Neural progenitor cell (in vitro differentiated cells): ENCODE data around the gene PPP2R2B. TPM values are rescaled to one million over a fixed set of nuclear protein-coding genes. Genes with fewer than 3 reads are reported as not detected.

Experiments used
- DNase-seq: peaks from one replicate; pipeline ENCODE4 v3.0.0-alpha.2; 2016; ENCODE audit warnings: low spot score
- H2AFZ ChIP-seq: fragments of 200-600 bp; sonication (generic); replicated peaks from 2 replicates; pipeline ENCODE4 v1.6.1; 2016; ENCODE audit warnings: antibody characterized with exemption
- H3F3A ChIP-seq: fragments of 200-600 bp; sonication (generic); 2 replicates; pipeline ENCODE4 v1.6.1; 2016; ENCODE audit warnings: antibody characterized with exemption, low read depth
- H3K27ac ChIP-seq: fragments of 200-600 bp; sonication (generic); 2 replicates; pipeline ENCODE4 v1.5.1; 2016; ENCODE audit warnings: mild to moderate bottlenecking
- H3K27me3 ChIP-seq: fragments of 200-600 bp; sonication (generic); 2 replicates; pipeline ENCODE4 v1.6.1; 2016; ENCODE audit warnings: mild to moderate bottlenecking, moderate library complexity
- H3K36me3 ChIP-seq: fragments of 200-600 bp; sonication (generic); 2 replicates; pipeline ENCODE4 v1.5.1; 2016
- H3K4me1 ChIP-seq: fragments of 200-600 bp; sonication (generic); 2 replicates; pipeline ENCODE4 v1.6.1; 2016; ENCODE audit warnings: mixed run types
- H3K4me2 ChIP-seq: fragments of 200-600 bp; sonication (generic); 2 replicates; pipeline ENCODE4 v1.6.1; 2016
- H3K4me3 ChIP-seq: fragments of 200-600 bp; sonication (generic); 2 replicates; pipeline ENCODE4 v1.5.1; 2016
- H3K79me2 ChIP-seq: fragments of 200-600 bp; sonication (generic); 2 replicates; pipeline ENCODE4 v1.6.1; 2016; ENCODE audit warnings: low read depth
- H3K9ac ChIP-seq: fragments of 200-600 bp; sonication (generic); 2 replicates; pipeline ENCODE4 v1.6.1; 2016
- H3K9me3 ChIP-seq: fragments of 200-600 bp; sonication (generic); 2 replicates; pipeline ENCODE4 v1.5.1; 2016; ENCODE audit warnings: low read depth
- H4K20me1 ChIP-seq: fragments of 200-600 bp; sonication (generic); 2 replicates; pipeline ENCODE4 v1.6.1; 2016; ENCODE audit warnings: low read depth
- H3K27ac Mint-ChIP-seq: 3 replicates; pipeline ENCODE4 v1.8.0; 2021; ENCODE audit warnings: mixed read lengths
- H3K27me3 Mint-ChIP-seq: 2 replicates; pipeline ENCODE4 v1.8.0; 2022; ENCODE audit warnings: low read depth, mild to moderate bottlenecking, inconsistent platforms, moderate library complexity, mixed read lengths; ENCODE audit not compliant: insufficient read depth
- H3K36me3 Mint-ChIP-seq: 3 replicates; pipeline ENCODE4 v1.8.0; 2021; ENCODE audit warnings: mixed read lengths
- H3K4me1 Mint-ChIP-seq: 3 replicates; pipeline ENCODE4 v1.8.0; 2021; ENCODE audit warnings: mixed read lengths
- H3K4me3 Mint-ChIP-seq: 3 replicates; pipeline ENCODE4 v1.8.0; 2021; ENCODE audit warnings: mild to moderate bottlenecking, moderate library complexity, mixed read lengths
- H3K9me3 Mint-ChIP-seq: 3 replicates; pipeline ENCODE4 v1.8.0; 2020; ENCODE audit warnings: mixed read lengths
- CTCF ChIP-seq: fragments of 200-600 bp; sonication (generic); IDR thresholded peaks from 2 replicates; pipeline ENCODE4 v1.5.1; 2017; ENCODE audit warnings: antibody characterized with exemption, mild to moderate bottlenecking
- EZH2 ChIP-seq: fragments of 200-600 bp; sonication (generic); IDR thresholded peaks from 2 replicates; pipeline ENCODE4 v1.6.1; 2017; ENCODE audit warnings: antibody characterized with exemption, mild to moderate bottlenecking, moderate library complexity
- EZH2phosphoT487 ChIP-seq: fragments of 200-600 bp; sonication (generic); IDR thresholded peaks from 2 replicates; pipeline ENCODE4 v1.6.1; 2017; ENCODE audit warnings: antibody characterized with exemption
- total RNA-seq: library from RNA; depleted of rRNA; stranded (reverse); fragments of >200 nt; gene quantifications from 2 replicates; pipeline ENCODE4 v1.2.3, GENCODE V29; 2015; ENCODE audit warnings: low replicate concordance

Gene PPP2R2B
- total RNA-seq, 1 donor from 2014 or later = 26.6 TPM

DNA sequence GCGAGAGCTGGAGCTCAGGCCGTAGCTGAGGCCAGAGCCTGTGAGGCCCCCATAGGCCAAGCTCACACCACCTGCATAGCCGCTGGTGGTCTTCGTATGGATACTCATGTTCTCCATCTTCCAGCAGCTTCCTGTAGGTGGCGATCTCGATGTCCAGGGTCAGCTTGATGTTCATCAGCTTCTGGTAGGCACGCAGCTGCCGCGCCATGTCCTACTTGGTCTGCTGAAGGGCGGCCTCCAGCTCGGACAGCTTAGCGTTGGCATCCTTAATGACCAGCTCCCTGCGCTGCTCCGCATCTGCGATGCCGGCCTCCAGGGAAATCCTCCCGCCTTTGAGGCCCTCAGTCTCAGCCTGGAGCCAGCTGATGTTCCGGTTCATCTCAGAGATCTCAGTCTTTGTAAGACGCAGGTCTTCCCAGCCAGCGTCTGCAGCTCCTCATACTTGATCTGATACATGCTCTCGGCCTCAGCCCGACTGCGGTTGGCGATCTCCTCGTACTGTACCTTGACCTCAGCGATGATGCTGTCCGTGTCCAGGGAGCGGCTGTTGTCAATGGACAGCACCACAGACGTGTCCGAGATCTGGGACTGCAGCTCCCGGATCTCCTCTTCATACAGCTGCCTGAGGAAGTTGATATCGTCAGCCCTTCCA lies 172.1 kb downstream of the PPP2R2B start:
- no peak for TF ChIP-seq EZH2phosphoT487
- peak; percentile 23 for TF ChIP-seq CTCF
- Histone ChIP-seq H3K27me3 (no peaks in the 10 kb centered on the region), H2AFZ (no peak overlapping the region), H3K27ac (no peak overlapping the region), H3K4me1 (peaks cover 15% of the 10 kb centered on the region), H3K4me2 (no peak overlapping the region), H3F3A (no peaks in the 10 kb centered on the region), H3K79me2 (no peaks in the 10 kb centered on the region), H3K9ac (no peak overlapping the region), H4K20me1 (no peaks in the 10 kb centered on the region), H3K9me3 (no peaks in the 10 kb centered on the region), H3K4me3 (no peak overlapping the region), H3K36me3 (no peaks in the 10 kb centered on the region)
- H3K9me3 Mint-ChIP-seq = no peaks in the 10 kb centered on the region
- H3K36me3 Mint-ChIP-seq = peaks cover 4% of the 10 kb centered on the region
- H3K27ac Mint-ChIP-seq = no peak overlapping the region
- peaks cover 4% of the 10 kb centered on the region for H3K27me3 Mint-ChIP-seq
- DNase-seq = peak; percentile 17
- peaks cover 2% of the 10 kb centered on the region for H3K4me1 Mint-ChIP-seq
- peak overlapping the region; percentile 56 for H3K4me3 Mint-ChIP-seq

DNA sequence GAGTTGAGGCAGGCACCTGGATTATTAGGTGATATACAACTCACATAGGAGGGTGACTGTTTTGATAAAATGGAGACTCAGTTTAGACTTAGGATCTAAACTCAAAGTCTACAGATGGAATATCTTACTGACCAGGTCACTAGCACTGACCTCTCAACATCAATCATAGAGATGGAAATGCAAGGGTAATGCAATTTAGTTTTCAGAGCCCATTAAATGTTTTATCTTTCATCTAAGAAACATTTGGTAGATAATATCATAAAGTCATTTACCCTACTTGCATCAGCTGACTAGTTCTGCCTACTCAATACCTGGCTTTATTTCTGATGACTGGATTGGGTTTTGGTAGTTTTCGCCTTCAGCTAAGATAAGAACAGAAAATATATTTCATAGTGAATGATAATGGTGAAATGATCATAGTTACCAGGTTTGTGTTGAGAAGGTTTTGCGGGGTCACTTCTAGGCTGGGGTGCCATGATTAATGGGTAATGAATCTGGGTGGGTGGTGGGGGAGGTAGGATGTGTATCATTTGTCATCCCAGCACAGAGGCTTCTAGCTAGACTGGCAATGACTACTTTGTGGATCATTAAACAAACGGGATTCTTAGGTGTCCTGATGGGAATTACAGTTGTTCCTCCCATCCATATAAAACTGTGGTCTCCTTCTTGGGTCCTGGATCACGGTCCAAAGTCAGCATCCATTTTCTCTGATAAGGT lies 173.4 kb downstream of the PPP2R2B start:
- no peak overlapping the region for H3K27ac Mint-ChIP-seq
- peaks cover 28% of the 10 kb centered on the region for H3K4me1 ChIP-seq
- H4K20me1 ChIP-seq = no peaks in the 10 kb centered on the region
- H3K27ac ChIP-seq = no peak overlapping the region
- no peak overlapping the region for H2AFZ ChIP-seq
- no peaks in the 10 kb centered on the region for H3K9me3 Mint-ChIP-seq
- H3K4me3 Mint-ChIP-seq = no peak overlapping the region
- peaks cover 1% of the 10 kb centered on the region for H3F3A ChIP-seq
- H3K4me3 ChIP-seq = no peak overlapping the region
- no peak for TF ChIP-seq EZH2phosphoT487
- no peak for TF ChIP-seq EZH2
- TF ChIP-seq CTCF = no peak
- no peaks in the 10 kb centered on the region for H3K79me2 ChIP-seq
- no peaks in the 10 kb centered on the region for H3K27me3 ChIP-seq
- DNase-seq = no peak
- peaks cover 12% of the 10 kb centered on the region for H3K4me1 Mint-ChIP-seq
- no peaks in the 10 kb centered on the region for H3K9me3 ChIP-seq
- H3K9ac ChIP-seq = no peak overlapping the region
- peaks cover 4% of the 10 kb centered on the region for H3K27me3 Mint-ChIP-seq
- peaks cover 4% of the 10 kb centered on the region for H3K36me3 Mint-ChIP-seq
- no peak overlapping the region for H3K4me2 ChIP-seq
- H3K36me3 ChIP-seq = no peaks in the 10 kb centered on the region

DNA sequence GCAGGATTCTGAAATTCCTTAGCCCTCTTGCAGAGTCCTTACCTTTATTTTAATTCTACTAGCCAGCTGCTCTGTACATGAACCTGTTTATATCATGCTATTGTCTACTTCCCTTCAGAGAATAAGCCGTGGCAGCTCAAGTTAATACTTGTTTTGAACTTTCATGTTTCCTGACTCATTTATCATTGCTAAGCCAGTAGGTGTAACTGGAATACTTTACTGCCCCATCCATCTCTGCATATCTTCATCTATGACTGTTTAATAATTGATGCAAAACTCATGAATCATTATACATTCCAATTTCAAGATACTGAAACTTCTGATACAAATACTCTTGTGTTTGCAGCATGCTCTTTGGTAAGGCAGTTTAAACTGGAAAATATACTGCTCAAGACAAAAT lies 174.7 kb downstream of the PPP2R2B start:
- Histone ChIP-seq H2AFZ (no peak overlapping the region), H3K4me2 (no peak overlapping the region), H3K9me3 (no peaks in the 10 kb centered on the region), H3K9ac (no peak overlapping the region), H3K27me3 (no peaks in the 10 kb centered on the region), H3F3A (peaks cover 7% of the 10 kb centered on the region), H3K4me1 (peaks cover 37% of the 10 kb centered on the region), H3K79me2 (no peaks in the 10 kb centered on the region), H3K4me3 (no peak overlapping the region), H3K27ac (no peak overlapping the region), H3K36me3 (no peaks in the 10 kb centered on the region), H4K20me1 (no peaks in the 10 kb centered on the region)
- DNase-seq = no peak
- peaks cover 4% of the 10 kb centered on the region for H3K36me3 Mint-ChIP-seq
- no peak overlapping the region for H3K27ac Mint-ChIP-seq
- TF ChIP-seq EZH2phosphoT487 (no peak), CTCF (no peak), EZH2 (no peak)
- no peaks in the 10 kb centered on the region for H3K9me3 Mint-ChIP-seq
- peaks cover 17% of the 10 kb centered on the region for H3K4me1 Mint-ChIP-seq
- H3K4me3 Mint-ChIP-seq = no peak overlapping the region
- peaks cover 4% of the 10 kb centered on the region for H3K27me3 Mint-ChIP-seq
